BLaER1 treated with 17β-estradiol and CSF1 and Interleukin-3, amounts not matched to agents 10 nM and 100 nM (cell line): ENCODE measurements around the gene NOTCH4.

Experiments used
- H3K27ac ChIP-seq, 11 experiments: shearing (Covaris generic); formaldehyde crosslinking; 2 replicates each; pipeline ENCODE4 v1.8.1; 2022
- H3K27me3 ChIP-seq, 11 experiments: shearing (Covaris generic); formaldehyde crosslinking; 2 replicates each; pipeline ENCODE4 v1.8.1; 2022
- H3K36me3 ChIP-seq, 11 experiments: shearing (Covaris generic); formaldehyde crosslinking; 2 replicates each; pipeline ENCODE4 v1.8.1; 2022
- H3K4me1 ChIP-seq, 10 experiments: shearing (Covaris generic); formaldehyde crosslinking; 2 replicates each; pipeline ENCODE4 v1.8.1; 2022
- H3K4me2 ChIP-seq, 11 experiments: shearing (Covaris generic); formaldehyde crosslinking; 2 replicates each; pipeline ENCODE4 v1.8.1; 2022
- H3K4me3 ChIP-seq, 10 experiments: shearing (Covaris generic); formaldehyde crosslinking; 2 replicates each; pipeline ENCODE4 v1.8.1; 2022
- H3K9ac ChIP-seq, 11 experiments: shearing (Covaris generic); formaldehyde crosslinking; 2 replicates each; pipeline ENCODE4 v1.8.1; 2022
- H3K9me3 ChIP-seq, 11 experiments: shearing (Covaris generic); formaldehyde crosslinking; replicated peaks in 1 of 11; 2 replicates each; pipeline ENCODE4 v1.8.1; 2022
- H4K20me1 ChIP-seq, 11 experiments: shearing (Covaris generic); formaldehyde crosslinking; 2 replicates each; pipeline ENCODE4 v1.8.1; 2022
- Cebpa-rat ChIP-seq, 11 experiments: shearing (Covaris generic); IDR thresholded peaks; 2 replicates each; pipeline ENCODE4 v1.8.1; 2022

NOTCH4 gene

DNA sequence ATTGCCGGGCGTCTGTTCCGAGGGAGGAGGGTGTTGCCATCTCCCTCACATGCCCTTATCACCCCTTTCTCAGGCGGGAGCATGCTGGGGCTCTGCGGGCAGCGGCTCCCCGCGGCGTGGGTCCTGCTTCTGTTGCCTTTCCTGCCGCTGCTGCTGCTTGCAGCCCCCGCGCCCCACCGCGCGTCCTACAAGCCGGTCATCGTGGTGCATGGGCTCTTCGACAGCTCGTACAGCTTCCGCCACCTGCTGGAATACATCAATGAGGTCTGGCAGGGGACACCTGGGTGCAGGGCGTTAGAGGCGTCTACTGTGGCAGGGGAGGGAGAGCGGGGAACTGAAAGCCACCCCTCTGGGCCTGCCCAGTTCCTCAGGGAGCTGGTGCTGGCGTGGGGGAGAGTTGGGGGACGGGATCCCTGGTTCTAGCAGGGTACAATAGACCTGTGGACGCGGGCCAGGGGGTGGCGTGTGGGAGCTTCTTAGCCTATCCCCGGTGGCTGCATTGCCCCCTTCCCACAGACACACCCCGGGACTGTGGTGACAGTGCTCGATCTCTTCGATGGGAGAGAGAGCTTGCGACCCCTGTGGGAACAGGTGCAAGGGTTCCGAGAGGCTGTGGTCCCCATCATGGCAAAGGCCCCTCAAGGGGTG is 69.2 kb downstream of the NOTCH4 start:
- peak overlapping the region; percentile 45 to 86 (median 80); a peak in 20 of 22 replicates for H3K27ac ChIP-seq
- H3K4me3 ChIP-seq: peak overlapping the region; percentile 69 to 85 (median 76)
- H3K4me1 ChIP-seq: peaks cover 11 to 39% (median 31%) of the 10 kb centered on the region in 10 experiments
- H3K27me3 ChIP-seq: peaks cover 0 to 4% (median 0%) of the 10 kb centered on the region in 11 experiments; a peak in 3 of 22 replicates
- H3K36me3 ChIP-seq: peaks cover 15 to 42% (median 32%) of the 10 kb centered on the region in 11 experiments
- peak overlapping the region; percentile 77 to 87 (median 82) for H3K9ac ChIP-seq
- no peak for TF ChIP-seq Cebpa-rat (IDR thresholded peaks at IDR 0.05)
- H3K4me2 ChIP-seq: peak overlapping the region; percentile 83 to 99 (median 98)
- no peaks in the 10 kb centered on the region for H4K20me1 ChIP-seq
- no peaks in the 10 kb centered on the region for H3K9me3 ChIP-seq

DNA sequence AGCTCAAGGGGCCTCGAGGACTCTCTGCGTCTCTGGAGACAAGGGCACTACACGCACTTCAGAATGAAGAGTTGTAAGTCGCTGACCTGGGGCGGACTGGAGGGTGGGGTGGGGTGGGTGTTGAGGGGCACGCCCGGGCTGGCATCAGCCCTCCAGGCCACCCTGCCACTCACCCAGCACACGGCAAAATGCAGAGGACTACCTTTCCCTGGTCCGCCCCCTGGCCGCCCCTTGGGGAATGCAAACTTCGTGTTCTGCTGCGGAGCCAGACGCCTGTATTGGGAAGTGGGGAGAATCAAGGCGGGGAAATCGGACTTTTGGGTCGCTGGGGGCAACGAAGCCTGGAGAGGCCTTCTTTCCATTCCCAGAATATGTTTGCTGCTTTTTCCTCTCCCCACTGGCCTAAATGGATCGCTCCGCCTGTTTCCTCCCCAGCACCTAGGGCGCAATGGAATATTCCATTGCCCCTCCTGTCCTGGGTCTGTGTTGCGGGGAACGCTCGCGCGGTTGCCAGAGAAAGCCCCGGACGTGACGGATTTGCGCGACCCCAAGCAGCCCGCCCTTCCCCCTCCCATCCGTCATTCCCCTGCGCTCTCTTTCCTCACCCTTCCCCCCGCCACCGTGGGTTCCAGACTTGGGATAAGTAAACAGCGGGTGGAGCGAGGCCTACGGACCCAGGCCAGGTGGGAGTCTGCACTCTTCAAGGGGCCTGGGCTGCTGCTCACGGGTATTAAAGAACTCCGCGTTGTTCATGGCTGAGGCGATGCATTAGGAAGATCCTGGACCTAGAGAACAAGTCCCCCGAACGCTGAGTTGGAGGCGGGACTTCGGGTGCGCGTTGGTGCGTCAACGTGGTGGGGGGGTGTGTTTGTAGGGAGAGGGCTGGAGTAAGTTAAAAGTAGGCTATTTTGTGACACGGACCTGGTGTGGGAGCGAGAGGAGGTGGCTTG is 70.0 kb downstream of the NOTCH4 start, which contains the start of gene PPT2:
Gene PPT2, plus strand, starts transcription at position 578 of the 950 bp plus-strand sequence. CDS start 454 bp downstream, outside the sequence.
- Histone ChIP-seq H3K9ac (peak within 1 kb of the TSS; percentile 77 to 87 (median 82)), H3K4me3 (peak within 1 kb of the TSS; percentile 69 to 85 (median 76)), H3K27me3 (peaks cover 0 to 4% (median under 1%) of the 10 kb centered on the region in 11 experiments; a peak in 7 of 22 replicates), H3K4me1 (peaks cover 11 to 39% (median 31%) of the 10 kb centered on the region in 10 experiments), H4K20me1 (no peaks in the 10 kb centered on the region), H3K36me3 (peaks cover 15 to 34% (median 30%) of the 10 kb centered on the region in 11 experiments), H3K9me3 (peaks cover 0 to 4% (median 2%) of the 10 kb centered on the region in 11 experiments; a peak in 8 of 22 replicates), H3K27ac (peak within 1 kb of the TSS; percentile 45 to 86 (median 80); a peak in 20 of 22 replicates), H3K4me2 (peak within 1 kb of the TSS; percentile 83 to 99 (median 98))
- no peak for TF ChIP-seq Cebpa-rat (IDR thresholded peaks at IDR 0.05)

DNA sequence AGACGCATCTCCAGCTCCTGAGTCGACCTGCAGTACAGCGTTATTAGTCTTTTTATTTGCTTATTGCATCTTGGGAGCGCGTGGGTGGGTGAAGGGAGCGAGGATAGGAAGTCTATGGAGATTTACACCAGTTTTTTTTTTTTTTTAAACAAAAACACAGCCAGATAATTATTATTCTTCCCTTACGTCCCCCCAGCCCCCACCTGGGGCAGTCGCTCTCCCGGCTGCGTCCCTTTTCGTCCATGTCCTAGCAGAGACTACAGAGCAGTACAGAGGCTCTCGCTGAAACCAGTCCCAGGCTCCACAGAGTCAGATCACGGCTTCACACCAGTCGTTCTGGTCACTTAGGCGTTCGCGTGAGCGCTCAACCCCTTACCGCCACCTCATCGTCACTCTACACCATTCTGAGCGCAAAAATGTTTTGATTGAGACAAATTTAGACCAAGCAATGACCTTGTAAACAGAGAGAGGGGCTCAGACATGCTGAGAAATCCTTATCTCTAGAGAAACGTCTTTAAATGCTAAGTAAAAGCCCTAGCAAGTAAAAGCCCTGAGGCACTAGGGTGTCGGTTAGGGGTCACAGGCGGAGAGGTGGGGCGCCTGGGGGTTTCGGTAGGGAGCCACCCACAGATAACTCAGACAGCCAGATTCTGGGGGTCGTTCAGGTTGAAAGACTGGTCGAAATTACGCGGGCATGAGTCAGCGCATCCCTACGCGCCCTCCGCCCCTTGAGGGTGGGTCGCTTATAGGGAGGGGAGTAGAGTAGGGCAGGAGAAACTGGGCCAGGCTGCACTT is 70.9 kb downstream of the NOTCH4 start:
- peak overlapping the region in 7 of 11 experiments; percentile 16 to 86 (median 75); a peak in 8 of 22 replicates for H3K27ac ChIP-seq
- H3K27me3 ChIP-seq: peaks cover 0 to 12% (median 8%) of the 10 kb centered on the region in 11 experiments; a peak in 11 of 22 replicates
- TF ChIP-seq Cebpa-rat (IDR thresholded peaks at IDR 0.05): no peak
- no peaks in the 10 kb centered on the region for H4K20me1 ChIP-seq
- H3K4me3 ChIP-seq: peak overlapping the region in 8 of 10 experiments; percentile 69 to 85 (median 80); a peak in 10 of 20 replicates
- H3K9ac ChIP-seq: peak overlapping the region in 6 of 11 experiments; percentile 41 to 87 (median 82); a peak in 11 of 22 replicates
- peaks cover 0 to 9% (median 6%) of the 10 kb centered on the region in 11 experiments; a peak in 8 of 22 replicates for H3K9me3 ChIP-seq
- peaks cover 11 to 39% (median 31%) of the 10 kb centered on the region in 10 experiments for H3K4me1 ChIP-seq
- peaks cover 9 to 25% (median 21%) of the 10 kb centered on the region in 11 experiments for H3K36me3 ChIP-seq
- H3K4me2 ChIP-seq: peak overlapping the region; percentile 83 to 99 (median 98)

DNA sequence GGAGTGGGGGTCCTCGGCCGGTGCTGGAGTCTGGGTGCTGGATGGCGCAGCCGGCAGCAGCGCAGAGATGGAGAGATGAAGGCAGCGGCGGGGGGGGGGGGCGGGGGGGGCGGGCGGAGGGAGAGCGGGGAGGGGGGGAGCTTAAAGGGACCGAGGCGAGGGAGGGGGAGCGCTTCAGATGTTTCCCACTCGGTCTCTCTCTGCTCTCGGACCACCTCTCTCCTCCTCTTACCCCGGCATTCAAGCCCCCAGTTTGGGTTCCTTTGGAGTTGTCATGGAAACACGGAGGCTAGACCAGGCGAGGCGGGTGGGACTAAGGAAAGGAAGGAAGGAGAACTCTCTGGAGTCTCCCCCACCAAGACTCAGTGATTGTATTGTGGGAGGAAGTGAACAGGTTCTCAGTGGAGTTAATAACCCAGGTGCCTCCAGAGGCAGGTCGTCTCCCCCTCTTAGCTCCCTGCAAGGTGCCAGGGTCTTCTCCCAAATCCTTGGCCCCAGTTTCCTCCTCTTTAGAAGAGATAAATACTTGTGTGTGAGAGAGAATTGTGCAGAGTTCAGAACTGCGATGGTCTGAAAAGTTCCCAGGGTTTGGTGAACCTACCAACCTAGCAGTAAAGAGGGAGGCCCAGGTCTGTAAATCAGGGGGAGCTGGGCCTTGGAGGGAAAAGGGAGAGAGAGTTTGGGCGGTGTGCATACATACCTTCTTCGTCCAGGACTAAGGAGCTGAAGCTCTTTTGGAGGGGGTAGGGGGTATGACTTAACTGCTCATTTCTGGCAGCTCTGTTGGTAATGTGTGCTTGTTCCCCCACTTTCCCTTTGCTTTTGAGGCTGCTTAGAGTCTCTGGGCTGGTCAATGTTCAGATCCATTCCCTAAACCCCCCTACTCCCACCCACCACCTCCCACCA is 71.8 kb downstream of the NOTCH4 start, which contains the start of gene PRRT1:
Gene PRRT1, minus strand, starts transcription at position 77 of the 906 bp plus-strand sequence. CDS start 112 bp downstream, outside the sequence.
- Histone ChIP-seq H3K9me3 (peaks cover 0 to 9% (median 6%) of the 10 kb centered on the region in 11 experiments; a peak in 8 of 22 replicates), H3K4me2 (peak within 1 kb of the TSS; percentile 11 to 99 (median 97); a peak in 20 of 22 replicates), H4K20me1 (no peaks in the 10 kb centered on the region), H3K36me3 (peaks cover under 1 to 17% (median 13%) of the 10 kb centered on the region in 11 experiments; a peak in 16 of 22 replicates), H3K9ac (peak within 1 kb of the TSS in 5 of 11 experiments; percentile 33 to 87 (median 81); a peak in 2 of 22 replicates), H3K27ac (0 out of 22 replicates have a peak within 1 kb of the TSS, but pooled peaks of 1 of the 11 experiments have one; percentile 82), H3K27me3 (peaks cover 0 to 19% (median 8%) of the 10 kb centered on the region in 11 experiments; a peak in 11 of 22 replicates), H3K4me1 (peaks cover 11 to 39% (median 31%) of the 10 kb centered on the region in 10 experiments), H3K4me3 (0 out of 20 replicates have a peak within 1 kb of the TSS, but pooled peaks of 1 of the 10 experiments have one; percentile 33)
- TF ChIP-seq Cebpa-rat (IDR thresholded peaks at IDR 0.05): no peak

DNA sequence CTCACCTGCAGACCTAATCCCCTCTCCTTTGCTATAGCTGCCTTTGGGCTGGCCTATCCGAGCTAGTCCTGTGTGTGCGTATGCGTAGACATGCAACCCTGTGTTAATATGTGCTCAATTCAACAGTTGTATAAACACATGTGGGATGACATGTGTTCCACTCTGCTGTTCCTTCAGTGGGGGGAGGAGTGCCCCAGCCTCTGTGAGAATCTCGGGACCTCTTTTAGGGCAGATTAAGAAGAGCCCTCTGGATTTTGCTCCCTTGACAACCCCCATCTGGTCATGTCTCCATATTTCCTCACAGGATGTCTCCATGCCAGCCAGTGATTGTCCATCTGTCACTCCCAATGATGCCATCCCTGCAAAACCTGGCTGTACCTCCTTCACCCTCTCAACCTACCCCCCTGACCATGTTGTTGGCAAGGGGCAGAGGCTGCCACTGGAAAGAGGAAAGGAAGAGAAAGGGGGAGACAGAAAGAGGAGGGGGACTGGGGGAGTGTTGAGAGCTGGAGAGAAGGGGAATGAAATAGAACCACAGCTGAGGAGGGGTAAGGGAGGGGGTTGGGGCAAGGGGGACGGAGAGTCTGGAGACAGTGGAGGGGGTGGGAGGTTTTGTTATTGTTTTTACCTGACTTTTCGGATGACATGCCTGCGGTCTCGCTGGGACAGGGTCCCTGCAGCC is 72.5 kb downstream of the NOTCH4 start:
- Histone ChIP-seq H4K20me1 (no peaks in the 10 kb centered on the region), H3K27ac (no peak overlapping the region), H3K9me3 (peaks cover 0 to 9% (median 6%) of the 10 kb centered on the region in 11 experiments; a peak in 8 of 22 replicates), H3K4me3 (no peak overlapping the region), H3K4me1 (peaks cover 11 to 39% (median 31%) of the 10 kb centered on the region in 10 experiments), H3K27me3 (peaks cover 0 to 19% (median 8%) of the 10 kb centered on the region in 11 experiments; a peak in 11 of 22 replicates), H3K4me2 (peak overlapping the region in 2 of 11 experiments; percentile 15 to 16; a peak in 1 of 22 replicates), H3K9ac (no peak overlapping the region; a peak in 1 of 22 replicates), H3K36me3 (peaks cover 0 to 9% (median 5%) of the 10 kb centered on the region in 11 experiments; a peak in 15 of 22 replicates)
- no peak for TF ChIP-seq Cebpa-rat (IDR thresholded peaks at IDR 0.05)

DNA sequence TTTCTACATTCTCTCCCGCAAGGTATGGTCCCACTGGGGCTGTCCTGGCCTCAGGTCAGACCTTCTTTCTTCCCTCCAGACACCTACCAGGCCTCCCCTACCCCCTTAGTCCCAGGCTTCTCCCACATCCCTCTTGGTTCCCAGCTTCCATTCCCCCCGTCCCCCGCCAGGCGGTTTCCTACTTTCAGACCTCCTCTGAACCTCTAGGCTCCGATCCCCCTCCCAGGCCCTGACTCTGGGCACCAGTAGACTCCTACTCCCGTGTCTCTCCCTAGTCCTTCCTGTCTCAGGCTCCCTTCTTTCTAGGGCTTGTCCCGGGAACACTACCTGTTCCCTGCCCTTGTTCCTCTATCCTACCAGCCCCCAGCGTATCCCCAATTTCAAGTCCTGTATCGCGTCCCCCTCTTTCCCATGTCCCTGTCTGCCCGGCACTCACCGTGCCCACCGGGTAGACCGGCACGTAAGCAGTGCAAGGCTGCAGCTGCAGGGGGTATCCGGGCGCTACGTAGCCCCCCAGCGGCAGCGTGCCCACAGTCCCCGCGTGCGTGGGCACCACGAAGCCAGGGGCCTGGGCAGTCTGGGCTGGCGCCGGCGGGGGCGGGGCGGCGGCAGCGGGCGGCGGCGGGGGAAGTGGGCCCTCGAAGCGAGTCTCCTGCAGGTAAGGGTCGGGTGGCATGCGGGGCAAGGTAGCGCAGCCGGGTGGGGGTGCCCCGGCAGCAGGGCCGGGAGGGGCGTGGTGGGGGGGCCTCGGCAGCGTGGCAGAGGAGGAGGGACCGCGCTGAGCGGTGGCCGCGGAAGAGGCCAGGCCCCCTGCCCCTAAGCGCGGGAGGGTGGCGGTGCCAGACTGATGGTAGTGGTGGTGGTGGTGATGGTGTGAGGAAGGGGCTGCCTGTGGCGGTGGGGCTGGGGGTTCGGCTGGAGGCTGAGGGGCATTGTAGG is 73.7 kb downstream of the NOTCH4 start:
- Histone ChIP-seq H4K20me1 (no peaks in the 10 kb centered on the region), H3K4me2 (no peak overlapping the region), H3K9me3 (peaks cover 0 to 9% (median 6%) of the 10 kb centered on the region in 11 experiments; a peak in 8 of 22 replicates), H3K4me1 (peaks cover 6 to 30% (median 23%) of the 10 kb centered on the region in 10 experiments), H3K4me3 (no peak overlapping the region), H3K27ac (no peak overlapping the region), H3K9ac (no peak overlapping the region), H3K36me3 (no peaks in the 10 kb centered on the region), H3K27me3 (peaks cover 0 to 19% (median 8%) of the 10 kb centered on the region in 11 experiments; a peak in 11 of 22 replicates)
- TF ChIP-seq Cebpa-rat (IDR thresholded peaks at IDR 0.05): no peak
